Fibroblast of lung (primary cell): ENCODE measurements around the gene OXGR1. TPM values are rescaled to one million over a fixed set of nuclear protein-coding genes. Genes with fewer than 3 reads are reported as not detected.
A peak's percentile ranks its signal among the peaks of the same experiment; 100 is the strongest.

ENCODE experiments used
- DNase-seq, 2 donors: peaks; one replicate each; pipeline versions ENCODE4 v3.0.0 to v3.0.0-alpha.2; 2010; ENCODE audit warnings: low read depth in 2 of 2
- H2AFZ ChIP-seq: 2 replicates; pipeline ENCODE4 v1.5.1; 2012; ENCODE audit warnings: low read length, control low read depth, inconsistent platforms
- H3K27ac ChIP-seq: 2 replicates; pipeline ENCODE4 v1.5.1; 2011; ENCODE audit warnings: low read length, control low read depth; ENCODE audit not compliant: insufficient read depth
- H3K27me3 ChIP-seq: 2 replicates; pipeline ENCODE4 v1.5.1; 2011; ENCODE audit warnings: mild to moderate bottlenecking, low read length; ENCODE audit not compliant: control insufficient read depth, insufficient read depth
- H3K36me3 ChIP-seq: 2 replicates; pipeline ENCODE4 v1.5.1; 2011; ENCODE audit warnings: low read length; ENCODE audit not compliant: control insufficient read depth, insufficient read depth
- H3K4me1 ChIP-seq: 2 replicates; pipeline ENCODE4 v1.5.1; 2011; ENCODE audit warnings: low read length; ENCODE audit not compliant: control insufficient read depth, insufficient read depth; ENCODE audit errors: extremely low read depth
- H3K4me2 ChIP-seq: 2 replicates; pipeline ENCODE4 v1.5.1; 2011; ENCODE audit warnings: low read length, control low read depth; ENCODE audit not compliant: insufficient read depth; ENCODE audit errors: extremely low read depth
- H3K4me3 ChIP-seq, 4 experiments: fragments of 200-600 bp in 1 of 4; sonication (generic) in 1 of 4; replicated peaks in 1 of 4; 2 replicates each; pipeline ENCODE4 v1.5.1; 2011 to 2016; ENCODE audit warnings: low read length in 4 of 4, low read depth in 3 of 4, mild to moderate bottlenecking in 3 of 4, control low read depth in 2 of 4, inconsistent platforms in 1 of 4, mixed read lengths in 1 of 4; ENCODE audit not compliant: insufficient read depth in 1 of 4; ENCODE audit errors: control extremely low read depth in 1 of 4
- H3K79me2 ChIP-seq: 2 replicates; pipeline ENCODE4 v1.5.1; 2012; ENCODE audit warnings: mild to moderate bottlenecking, low read length, inconsistent platforms; ENCODE audit not compliant: control insufficient read depth, insufficient read depth
- H3K9ac ChIP-seq: 2 replicates; pipeline ENCODE4 v1.5.1; 2011; ENCODE audit warnings: mild to moderate bottlenecking, low read length, control low read depth; ENCODE audit not compliant: insufficient read depth
- H3K9me3 ChIP-seq: 2 replicates; pipeline ENCODE4 v1.5.1; 2012; ENCODE audit warnings: low read depth, low read length; ENCODE audit not compliant: control insufficient read depth, insufficient read depth
- H4K20me1 ChIP-seq: 2 replicates; pipeline ENCODE4 v1.5.1; 2011; ENCODE audit warnings: low read length; ENCODE audit not compliant: control insufficient read depth, insufficient read depth; ENCODE audit errors: extremely low read depth
- EZH2 ChIP-seq: IDR thresholded peaks from 2 replicates; pipeline ENCODE4 v1.5.1; 2012; ENCODE audit warnings: low read length, control low read depth, mild to moderate bottlenecking; ENCODE audit errors: missing control alignments
- polyA minus RNA-seq: library from RNA; depleted of rRNA, polyadenylated mRNA; stranded (reverse); fragments of >200 nt; gene quantifications from 2 replicates; pipeline ENCODE4 v1.2.3, GENCODE V29; 2011; ENCODE audit warnings: low replicate concordance
- polyA plus RNA-seq, 2 donors: library from polyadenylated mRNA; depleted of rRNA in 1 of 2; stranded (reverse) in 1 of 2; unstranded in 1 of 2; fragments of >200 nt; gene quantifications; 2 replicates each; pipeline ENCODE4 v1.2.1, GENCODE V29; 2011 to 2012; ENCODE audit warnings: missing spikeins in 1 of 2
- total RNA-seq: library from RNA; depleted of rRNA; stranded (reverse); fragments of >200 nt; gene quantifications from 2 replicates; pipeline ENCODE4 v1.2.1, GENCODE V29; 2014
- TF ChIP-seq, protein P1 (sequence below), 2 donors: IDR thresholded peaks in 1 of 2; conservative IDR thresholded peaks in 1 of 2; 1 replicate in 1 of 2; 2 replicates in 1 of 2; pipeline ENCODE4 v1.5.1; 2011 to 2012; ENCODE audit warnings: low read length in 2 of 2, control low read depth in 1 of 2, inconsistent platforms in 1 of 2, low read depth in 1 of 2, mild to moderate bottlenecking in 1 of 2

OXGR1 gene
- total RNA-seq (not detected in 2 replicates), polyA plus RNA-seq (not detected in 2 replicates), polyA minus RNA-seq (not detected in 2 replicates)
- not detected in 2 replicates for polyA plus RNA-seq (2012)

DNA sequence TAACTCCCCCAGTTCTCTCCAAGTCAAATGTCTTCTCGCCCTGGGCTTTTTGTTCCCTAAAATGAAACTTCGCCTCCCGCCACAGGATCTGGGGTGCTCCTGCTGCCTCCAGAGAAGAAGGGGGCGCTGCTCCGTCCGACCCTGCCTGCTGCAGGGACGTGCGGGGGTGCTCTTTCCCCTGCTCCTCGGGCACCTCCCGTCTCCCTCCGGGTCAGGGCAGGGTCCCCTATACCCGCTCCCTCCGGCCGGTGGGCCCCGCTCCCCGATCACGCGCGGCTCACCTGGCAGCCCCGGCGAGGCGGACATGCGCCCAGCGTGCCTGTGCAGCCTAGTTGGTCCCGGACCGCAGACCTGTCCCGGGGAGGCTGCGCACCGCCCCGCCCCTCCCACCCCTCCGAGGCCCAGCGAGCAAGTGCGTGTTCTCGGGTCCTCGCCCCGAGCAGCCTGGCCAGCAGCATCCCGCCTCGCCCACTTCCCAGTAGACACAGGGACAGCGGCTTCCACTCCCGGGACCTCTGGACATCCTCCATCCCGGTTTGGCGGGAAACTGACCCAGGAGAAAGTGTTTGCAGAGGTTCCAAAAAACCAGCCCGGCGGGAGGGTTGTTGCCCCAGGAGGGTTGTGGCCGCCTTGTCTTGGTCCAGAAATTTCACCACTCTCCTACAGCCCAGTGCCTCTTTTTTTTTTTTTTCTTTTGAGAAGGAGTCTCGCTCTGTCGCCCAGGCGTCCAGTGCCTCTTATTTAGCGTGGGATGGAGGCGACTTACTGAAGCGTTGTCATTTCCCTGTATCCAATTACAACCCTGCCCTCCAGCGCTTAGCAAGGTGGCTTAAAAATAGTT is at the start of gene OXGR1:
TSS of gene OXGR1 (minus strand) at position 460 of the 841 bp plus-strand sequence. CDS start 6,717 bp downstream, outside the sequence.
- Histone ChIP-seq H3K79me2 (no peaks in the 10 kb centered on the region), H3K27me3 (peaks cover 18% of the 10 kb centered on the region), H3K36me3 (no peaks in the 10 kb centered on the region), H3K27ac (no peak within 1 kb of the TSS), H3K9ac (peak within 1 kb of the TSS; percentile 8), H2AFZ (peak within 1 kb of the TSS; percentile 32), H4K20me1 (no peaks in the 10 kb centered on the region), H3K4me3 (peak within 1 kb of the TSS; percentile 35 to 50 (median 38)), H3K4me1 (no peaks in the 10 kb centered on the region), H3K9me3 (no peaks in the 10 kb centered on the region), H3K4me2 (peak within 1 kb of the TSS; percentile 72)
- TF ChIP-seq, protein P1, sequence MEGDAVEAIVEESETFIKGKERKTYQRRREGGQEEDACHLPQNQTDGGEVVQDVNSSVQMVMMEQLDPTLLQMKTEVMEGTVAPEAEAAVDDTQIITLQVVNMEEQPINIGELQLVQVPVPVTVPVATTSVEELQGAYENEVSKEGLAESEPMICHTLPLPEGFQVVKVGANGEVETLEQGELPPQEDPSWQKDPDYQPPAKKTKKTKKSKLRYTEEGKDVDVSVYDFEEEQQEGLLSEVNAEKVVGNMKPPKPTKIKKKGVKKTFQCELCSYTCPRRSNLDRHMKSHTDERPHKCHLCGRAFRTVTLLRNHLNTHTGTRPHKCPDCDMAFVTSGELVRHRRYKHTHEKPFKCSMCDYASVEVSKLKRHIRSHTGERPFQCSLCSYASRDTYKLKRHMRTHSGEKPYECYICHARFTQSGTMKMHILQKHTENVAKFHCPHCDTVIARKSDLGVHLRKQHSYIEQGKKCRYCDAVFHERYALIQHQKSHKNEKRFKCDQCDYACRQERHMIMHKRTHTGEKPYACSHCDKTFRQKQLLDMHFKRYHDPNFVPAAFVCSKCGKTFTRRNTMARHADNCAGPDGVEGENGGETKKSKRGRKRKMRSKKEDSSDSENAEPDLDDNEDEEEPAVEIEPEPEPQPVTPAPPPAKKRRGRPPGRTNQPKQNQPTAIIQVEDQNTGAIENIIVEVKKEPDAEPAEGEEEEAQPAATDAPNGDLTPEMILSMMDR (conservative IDR thresholded peaks at IDR 0.05 in 1 of 2, IDR thresholded peaks at IDR 0.05 in 1 of 2; ENCODE audit: low read depth in 1 of 2, low read length in 2 of 2): no peak
- TF ChIP-seq EZH2: no peak
- DNase-seq: no peak

DNA sequence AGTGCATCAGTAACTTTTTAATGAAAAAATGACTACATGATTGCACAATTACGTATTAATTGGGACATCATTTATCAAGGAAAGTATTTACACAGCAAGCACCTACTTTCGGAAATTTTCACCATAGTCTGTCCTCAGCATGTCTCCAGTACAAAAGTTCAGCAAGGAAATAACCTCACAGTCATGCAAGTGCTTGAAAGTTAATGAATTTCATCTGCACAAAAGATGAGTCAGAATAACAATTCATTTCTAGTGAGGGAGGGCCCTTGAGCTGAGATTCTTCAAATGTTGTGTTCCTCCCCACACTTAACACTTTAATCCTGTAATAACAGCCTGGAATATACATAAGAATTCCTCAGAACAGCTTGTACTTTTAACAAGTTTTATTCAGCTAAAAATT is 49.0 kb upstream of the OXGR1 start:
- no peak overlapping the region for H2AFZ ChIP-seq
- no peak overlapping the region for H3K27ac ChIP-seq
- H3K79me2 ChIP-seq: no peaks in the 10 kb centered on the region
- H4K20me1 ChIP-seq: no peaks in the 10 kb centered on the region
- no peak for TF ChIP-seq EZH2
- TF ChIP-seq, protein P1 (conservative IDR thresholded peaks at IDR 0.05 in 1 of 2, IDR thresholded peaks at IDR 0.05 in 1 of 2; ENCODE audit: low read depth in 1 of 2, low read length in 2 of 2): no peak
- H3K4me1 ChIP-seq: no peaks in the 10 kb centered on the region
- no peaks in the 10 kb centered on the region for H3K27me3 ChIP-seq
- H3K9me3 ChIP-seq: no peaks in the 10 kb centered on the region
- no peak overlapping the region for H3K4me2 ChIP-seq
- no peaks in the 10 kb centered on the region for H3K36me3 ChIP-seq
- peak; percentile 67 to 87 for DNase-seq
- H3K9ac ChIP-seq: no peak overlapping the region
- H3K4me3 ChIP-seq: no peak overlapping the region

DNA sequence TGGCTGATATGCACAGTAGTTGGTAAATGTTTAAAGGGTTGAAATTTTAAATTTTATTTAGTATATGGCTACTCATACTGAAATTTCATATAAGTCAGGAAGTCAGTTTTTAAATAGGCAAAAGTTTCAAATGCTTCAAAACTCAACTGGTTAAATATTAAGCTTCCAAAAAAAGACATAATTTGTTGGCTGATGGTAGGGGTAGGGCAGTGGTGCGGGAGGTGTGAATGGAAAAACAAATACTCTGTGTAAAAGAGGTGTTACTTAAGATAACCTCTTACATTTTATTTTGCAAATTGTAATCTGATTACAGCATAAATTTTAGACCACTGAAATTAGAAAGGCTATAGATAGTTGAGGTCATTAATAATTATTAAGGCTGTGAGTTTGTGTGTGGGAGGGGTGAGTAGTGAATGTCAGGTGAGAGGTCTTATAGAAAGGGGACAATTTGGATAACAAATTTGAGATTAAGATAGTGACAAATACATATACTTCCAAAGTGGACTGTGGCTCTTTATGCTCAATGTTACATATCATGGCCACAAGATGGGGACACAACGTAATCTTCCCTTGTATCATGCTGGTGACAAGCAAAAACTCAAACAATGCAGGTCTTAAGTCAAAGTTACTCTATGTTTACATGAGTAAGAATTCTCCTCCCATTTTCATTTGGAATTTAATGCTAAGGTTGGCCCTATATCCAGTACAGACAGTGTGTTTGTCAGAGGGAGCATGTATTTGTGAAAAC is 36.6 kb upstream of the OXGR1 start:
- no peaks in the 10 kb centered on the region for H3K27me3 ChIP-seq
- no peak for TF ChIP-seq EZH2
- TF ChIP-seq, protein P1 (conservative IDR thresholded peaks at IDR 0.05 in 1 of 2, IDR thresholded peaks at IDR 0.05 in 1 of 2; ENCODE audit: low read depth in 1 of 2, low read length in 2 of 2): peak in 1 of 2 donors; percentile 44
- H3K4me3 ChIP-seq: no peak overlapping the region
- no peak overlapping the region for H2AFZ ChIP-seq
- no peak overlapping the region for H3K27ac ChIP-seq
- H3K9ac ChIP-seq: no peak overlapping the region
- H3K36me3 ChIP-seq: no peaks in the 10 kb centered on the region
- peak; percentile 66 to 76 for DNase-seq
- no peak overlapping the region for H3K4me2 ChIP-seq
- no peaks in the 10 kb centered on the region for H4K20me1 ChIP-seq
- no peaks in the 10 kb centered on the region for H3K79me2 ChIP-seq
- H3K4me1 ChIP-seq: peaks cover 2% of the 10 kb centered on the region
- no peaks in the 10 kb centered on the region for H3K9me3 ChIP-seq
